ENCODE data around the gene STX18. TPM values are rescaled to one million over a fixed set of nuclear protein-coding genes. Genes with fewer than 3 reads are reported as not detected.

The STX18 gene
- total and polyA plus RNA-seq, 3 experiments from 2014 or later: 24.7 to 27.1 (median 25.2) TPM

Other genes with a start within 250 kb of the STX18 start
- gene NSG1, start 154.9 kb downstream of the STX18 start, total RNA-seq: 10 to 100 TPM; 15.1 to 16.3 TPM
- 49.8 TPM for gene NSG1, start 154.9 kb downstream of the STX18 start, polyA plus RNA-seq